ENCODE measurements around the gene DENND1A.

Gene DENND1A

DNA sequence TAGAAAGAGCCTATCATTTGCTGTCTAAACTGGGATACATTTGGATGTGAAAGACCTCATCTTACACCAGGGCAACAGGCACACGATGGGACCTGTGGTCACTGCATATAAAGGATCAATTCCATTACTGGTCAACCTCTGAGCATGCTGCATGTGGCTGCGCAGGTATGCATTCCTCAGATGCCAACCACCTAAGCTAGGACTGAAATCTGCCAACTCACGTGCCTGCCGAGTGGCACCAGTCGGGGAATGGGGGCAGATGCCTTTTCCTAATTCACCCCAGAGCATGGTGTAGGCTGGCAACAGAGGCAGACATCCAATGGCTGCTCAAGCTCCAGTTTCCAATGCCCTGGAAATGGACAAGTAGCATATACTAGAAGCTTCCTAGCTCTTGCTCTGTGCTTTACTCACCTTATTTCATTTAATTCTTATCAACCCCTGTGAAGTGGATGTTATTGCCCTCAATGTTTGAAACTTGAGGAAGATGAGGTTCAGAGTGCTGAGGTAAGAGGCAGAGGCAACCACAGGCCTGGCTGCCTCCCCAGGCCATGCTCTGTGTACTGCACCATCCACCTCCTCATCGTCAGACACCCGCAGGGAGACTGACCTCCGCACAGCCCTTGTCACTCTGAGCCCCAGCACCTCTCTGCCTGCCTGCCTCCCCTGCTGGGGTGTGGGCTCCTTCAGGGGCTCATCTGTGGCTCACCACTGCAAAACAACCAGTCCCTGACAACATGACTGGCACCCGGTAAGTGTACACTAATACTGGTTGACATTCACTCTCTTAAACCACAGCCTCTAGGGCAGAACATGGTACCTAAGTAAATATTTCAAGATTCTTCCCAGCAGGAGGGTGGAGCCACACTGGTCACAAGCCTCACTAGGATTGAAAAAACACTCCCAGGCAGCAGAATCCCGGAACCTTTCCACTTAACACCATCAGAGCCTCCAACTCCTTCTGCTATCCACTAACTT, 345.4 kb downstream of the DENND1A start:
- DNase-seq (ENCODE audit: low read depth, low spot score): peak; percentile 10

GRCh38 chr9:123583646-123584045, 346.3 kb downstream of the DENND1A start:
- DNase-seq (ENCODE audit: low read depth, low spot score): no peak

GRCh38 chr9:123571240-123571639, 358.7 kb downstream of the DENND1A start:
- no peak for DNase-seq (ENCODE audit: low read depth, low spot score)

DNA sequence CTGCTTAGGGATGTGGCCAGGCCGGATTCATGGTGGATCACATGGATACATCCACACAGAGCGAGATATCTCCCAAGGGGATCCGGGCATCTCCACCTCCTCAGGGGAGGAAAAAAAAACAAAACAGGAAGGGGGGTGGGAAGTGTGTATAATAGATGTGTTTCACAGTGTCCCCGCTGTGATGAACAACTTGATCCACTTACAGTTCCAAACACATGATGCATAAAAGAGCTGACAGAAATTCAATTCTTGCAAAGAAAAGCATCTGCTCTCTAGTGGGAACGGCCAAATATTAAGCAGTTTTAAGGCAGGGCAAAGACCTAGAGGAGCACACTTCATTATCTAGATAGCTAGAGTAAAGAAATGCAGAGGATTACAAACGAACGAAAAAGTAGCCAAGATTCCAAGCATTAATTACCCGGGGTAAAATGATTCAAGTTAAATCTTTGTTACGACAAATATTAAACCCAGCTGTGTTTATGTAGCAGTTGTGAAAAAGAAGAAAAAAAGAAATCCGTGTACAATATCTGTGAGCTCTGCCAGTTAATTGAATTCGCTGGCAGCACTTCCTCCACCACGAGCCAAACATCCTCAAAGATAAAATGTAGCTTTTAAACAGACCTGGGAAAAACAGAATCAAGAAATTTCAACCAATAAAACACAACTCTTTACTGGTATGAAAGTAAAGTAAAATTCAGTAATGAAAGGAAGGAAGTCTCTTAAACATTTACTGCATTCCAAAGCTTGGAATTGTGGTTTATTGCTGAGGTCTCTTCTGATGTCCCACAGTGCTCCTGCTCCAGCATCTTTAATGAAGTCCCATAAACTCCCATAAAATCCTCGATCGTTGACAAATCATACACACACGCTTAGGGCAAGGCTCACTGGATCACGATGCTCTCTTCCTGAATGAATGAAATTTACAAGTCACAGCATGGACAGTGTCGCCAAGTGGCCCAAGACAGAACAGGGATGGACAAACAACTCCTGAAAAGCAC, 360.9 kb downstream of the DENND1A start:
- DNase-seq (ENCODE audit: low read depth, low spot score): no peak

GRCh38 chr9:123567013-123567412, 362.9 kb downstream of the DENND1A start:
- DNase-seq (ENCODE audit: low read depth, low spot score): no peak

DNA sequence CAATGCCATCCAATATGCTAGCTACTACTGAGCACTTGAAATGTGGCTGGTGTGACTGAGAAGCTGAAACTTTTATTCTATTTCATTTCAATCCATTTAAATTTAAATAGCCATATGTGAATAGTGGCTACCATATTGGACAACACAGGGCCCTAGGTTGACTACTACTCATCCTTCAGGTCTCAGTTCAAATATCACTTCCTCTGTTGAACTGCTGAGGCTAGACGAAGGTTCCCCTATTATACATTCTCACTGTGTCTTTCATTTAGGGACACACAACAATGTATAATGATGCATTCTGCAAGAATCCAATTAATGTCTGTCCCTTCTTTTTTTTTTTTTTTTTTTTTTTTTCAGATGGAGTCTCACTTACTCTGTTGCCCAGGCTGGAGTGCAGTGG, 365.3 kb downstream of the DENND1A start:
- DNase-seq (ENCODE audit: low read depth, low spot score): no peak

- no peak for DNase-seq (ENCODE audit: low read depth, low spot score)
These were observed 367.0 kb downstream of the DENND1A start for GRCh38 chr9:123562844-123563346.

DNA sequence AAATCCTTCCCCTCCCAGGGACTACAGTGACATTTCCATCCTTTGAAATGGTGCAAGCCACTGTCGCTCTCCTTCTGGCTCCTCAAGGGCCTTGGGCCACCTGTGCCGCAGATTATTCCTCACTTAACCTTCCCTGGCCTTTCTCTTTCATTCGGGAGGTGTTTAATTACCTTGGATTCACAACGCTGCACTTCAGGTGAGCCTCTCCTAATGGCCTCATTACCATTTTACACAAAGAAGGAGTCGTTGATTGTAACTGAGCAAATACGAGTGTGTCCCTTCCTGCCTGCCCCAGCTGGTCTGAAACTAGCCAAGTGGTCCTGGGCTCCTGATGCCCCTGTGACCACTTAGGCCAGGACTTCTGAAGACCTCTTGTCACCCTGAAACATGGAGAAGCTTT, 368.9 kb downstream of the DENND1A start:
- peak; percentile 42 for DNase-seq (ENCODE audit: low read depth, low spot score)

- DNase-seq (ENCODE audit: low read depth, low spot score): no peak
These were observed 373.2 kb downstream of the DENND1A start for GRCh38 chr9:123556464-123557435.

- no peak for DNase-seq (ENCODE audit: low read depth, low spot score)
These were observed 374.3 kb downstream of the DENND1A start for GRCh38 chr9:123555646-123556045.

- no peak for DNase-seq (ENCODE audit: low read depth, low spot score)
These were observed 377.4 kb downstream of the DENND1A start for GRCh38 chr9:123552530-123552929.

DNA sequence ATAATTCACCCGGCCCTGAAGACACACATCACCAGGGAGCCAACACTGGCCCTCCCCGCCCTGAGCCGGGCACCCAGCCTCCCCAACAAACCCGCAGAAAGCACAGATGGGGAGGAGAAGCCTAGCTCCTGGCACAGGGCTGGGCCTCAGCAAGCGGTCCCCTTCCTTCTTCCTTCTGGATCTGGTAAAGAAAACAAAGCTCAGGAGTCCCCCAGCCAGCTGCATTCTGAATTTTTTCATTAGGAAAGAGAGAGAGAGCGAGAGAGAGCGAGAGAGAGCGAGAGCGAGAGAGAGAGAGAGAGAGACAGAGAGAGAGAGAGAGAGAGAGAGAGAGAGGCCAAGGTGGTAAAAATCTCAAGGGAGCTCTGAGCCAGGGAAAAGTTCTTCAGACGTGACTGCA, 378.2 kb downstream of the DENND1A start:
- DNase-seq (ENCODE audit: low read depth, low spot score): no peak

DNA sequence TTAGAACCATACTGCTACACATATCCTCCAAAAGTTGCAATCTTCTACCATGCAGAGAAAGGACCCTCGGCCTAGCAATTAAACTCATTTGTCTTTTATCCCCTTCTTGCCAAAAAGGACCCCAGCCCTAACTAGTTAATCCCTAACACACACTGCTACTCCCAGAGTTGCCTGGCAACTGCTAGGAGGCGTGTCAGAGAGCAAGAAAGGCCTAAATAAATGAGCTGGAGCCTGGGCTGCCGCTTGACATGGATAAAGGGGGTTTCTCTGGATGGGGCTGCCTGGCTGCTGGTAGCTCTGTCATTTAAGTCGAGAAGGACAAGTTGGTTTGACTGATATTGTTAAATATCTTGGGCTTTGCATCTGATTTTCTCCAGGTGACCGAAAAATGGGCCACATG, 379.1 kb downstream of the DENND1A start:
- peak; percentile 44 for DNase-seq (ENCODE audit: low read depth, low spot score)

- DNase-seq (ENCODE audit: low read depth, low spot score): peak; percentile 28
These were observed 379.9 kb downstream of the DENND1A start for GRCh38 chr9:123550012-123550411.

GRCh38 chr9:123548741-123549545, 381.0 kb downstream of the DENND1A start:
- DNase-seq (ENCODE audit: low read depth, low spot score): no peak

DNA sequence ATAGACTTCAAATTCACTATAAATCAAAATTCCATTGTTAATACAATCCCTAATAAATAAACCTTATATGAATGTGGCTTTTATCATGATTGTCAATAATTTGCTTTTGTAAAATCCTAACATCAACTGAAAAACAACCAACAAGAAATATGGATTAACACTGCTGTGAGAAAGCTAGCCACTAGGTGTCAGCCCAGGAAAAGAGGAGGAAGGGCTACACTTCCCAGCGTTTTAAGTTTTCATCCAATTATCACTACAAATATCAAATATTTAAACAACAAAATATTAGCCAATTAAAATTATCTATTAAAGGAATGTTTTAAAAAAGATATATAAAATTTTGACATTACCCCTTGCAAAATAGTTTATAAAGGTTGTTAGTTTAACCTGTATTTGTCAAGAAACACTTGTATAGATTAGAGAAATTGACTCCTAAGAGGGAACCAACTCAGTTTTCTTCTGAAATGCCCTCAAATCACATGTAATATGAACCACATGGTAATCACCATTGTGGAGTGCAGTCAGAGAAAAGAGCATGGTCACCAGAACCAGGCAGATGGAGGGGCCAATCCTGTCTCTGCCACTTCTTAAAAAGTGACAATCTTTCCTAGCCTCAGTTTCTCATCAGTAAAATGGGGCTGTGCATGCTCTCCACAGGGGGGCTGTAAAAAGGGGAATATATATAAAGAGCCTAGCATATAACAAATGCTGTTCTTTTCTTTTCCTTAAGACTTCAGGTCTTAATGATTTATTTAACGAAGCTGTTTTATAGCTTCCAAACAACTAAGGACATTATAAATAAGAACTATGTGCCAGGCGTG, 385.7 kb downstream of the DENND1A start:
- no peak for DNase-seq (ENCODE audit: low read depth, low spot score)

GRCh38 chr9:123543492-123543891, 386.4 kb downstream of the DENND1A start:
- no peak for DNase-seq (ENCODE audit: low read depth, low spot score)

- no peak for DNase-seq (ENCODE audit: low read depth, low spot score)
These were observed 387.3 kb downstream of the DENND1A start for GRCh38 chr9:123542435-123543225.
